IMR-90 (cell line): Measurements from ENCODE around the gene ARHGEF2.

Source experiments
- FOS ChIP-seq: fragments of 150-350 bp; IDR thresholded peaks from 2 replicates; pipeline ENCODE4 v1.6.1; 2016; ENCODE audit warnings: low read depth, low read length
- POLR2A ChIP-seq: IDR thresholded peaks from 2 replicates; pipeline ENCODE4 v1.6.1; 2012; ENCODE audit warnings: mild to moderate bottlenecking, low read depth, low read length
- RAD21 ChIP-seq: IDR thresholded peaks from 2 replicates; pipeline ENCODE4 v1.6.1; 2012; ENCODE audit warnings: low read length, improper control_type of control experiment
- RFX5 ChIP-seq: IDR thresholded peaks from 2 replicates; pipeline ENCODE4 v1.8.0; 2012; ENCODE audit warnings: low read depth, mild to moderate bottlenecking, low read length, moderate library complexity
- SMC3 ChIP-seq: fragments of 150-350 bp; IDR thresholded peaks from 2 replicates; pipeline ENCODE4 v1.6.1; 2016; ENCODE audit warnings: low read depth, mild to moderate bottlenecking, antibody characterized with exemption, low read length, moderate library complexity
- TF ChIP-seq, protein P1 (sequence below): conservative IDR thresholded peaks from 2 replicates; pipeline ENCODE4 v1.5.1; 2012; ENCODE audit warnings: mild to moderate bottlenecking, low read depth, low read length, improper control_type of control experiment

DNA sequence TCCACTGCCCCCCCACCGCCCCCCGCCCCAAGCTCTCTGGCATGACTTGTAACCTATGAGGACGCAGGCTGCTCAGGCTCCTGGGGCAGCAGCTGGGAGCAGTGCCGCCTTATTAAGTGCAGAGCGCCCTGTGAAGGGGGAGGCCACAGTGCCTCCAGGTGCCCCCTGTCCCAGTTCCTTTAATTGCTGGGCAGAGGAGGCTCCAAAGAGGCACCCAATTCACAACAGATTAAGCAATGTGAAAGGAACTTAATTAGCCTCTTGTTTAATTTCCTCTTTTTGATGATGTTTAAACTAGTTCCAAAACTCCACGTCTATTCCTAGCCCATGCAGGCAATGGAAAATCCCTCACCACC, 33.9 kb downstream of the ARHGEF2 start:
- TF ChIP-seq, protein P1, sequence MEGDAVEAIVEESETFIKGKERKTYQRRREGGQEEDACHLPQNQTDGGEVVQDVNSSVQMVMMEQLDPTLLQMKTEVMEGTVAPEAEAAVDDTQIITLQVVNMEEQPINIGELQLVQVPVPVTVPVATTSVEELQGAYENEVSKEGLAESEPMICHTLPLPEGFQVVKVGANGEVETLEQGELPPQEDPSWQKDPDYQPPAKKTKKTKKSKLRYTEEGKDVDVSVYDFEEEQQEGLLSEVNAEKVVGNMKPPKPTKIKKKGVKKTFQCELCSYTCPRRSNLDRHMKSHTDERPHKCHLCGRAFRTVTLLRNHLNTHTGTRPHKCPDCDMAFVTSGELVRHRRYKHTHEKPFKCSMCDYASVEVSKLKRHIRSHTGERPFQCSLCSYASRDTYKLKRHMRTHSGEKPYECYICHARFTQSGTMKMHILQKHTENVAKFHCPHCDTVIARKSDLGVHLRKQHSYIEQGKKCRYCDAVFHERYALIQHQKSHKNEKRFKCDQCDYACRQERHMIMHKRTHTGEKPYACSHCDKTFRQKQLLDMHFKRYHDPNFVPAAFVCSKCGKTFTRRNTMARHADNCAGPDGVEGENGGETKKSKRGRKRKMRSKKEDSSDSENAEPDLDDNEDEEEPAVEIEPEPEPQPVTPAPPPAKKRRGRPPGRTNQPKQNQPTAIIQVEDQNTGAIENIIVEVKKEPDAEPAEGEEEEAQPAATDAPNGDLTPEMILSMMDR: no peak
- TF ChIP-seq FOS: no peak
- TF ChIP-seq RFX5: no peak
- no peak for TF ChIP-seq POLR2A
- no peak for TF ChIP-seq RAD21
- no peak for TF ChIP-seq SMC3
